Breast epithelium (tissue), 4 donors: Measurements from ENCODE around the gene BAD. TPM values are rescaled to one million over a fixed set of nuclear protein-coding genes. Genes with fewer than 3 reads are reported as not detected.
A peak's percentile ranks its signal among the peaks of the same experiment; 100 is the strongest.

ENCODE experiments used
- DNase-seq, 2 donors: peaks; one replicate each; pipeline ENCODE4 v3.0.0-alpha.2; 2019; ENCODE audit warnings: low spot score in 2 of 2
- H3K27ac ChIP-seq, 2 donors: fragments of 200-600 bp; sonication (generic) in 1 of 2; one replicate each; pipeline ENCODE4 v1.5.1; 2016 to 2019; ENCODE audit warnings: mild to moderate bottlenecking in 1 of 2
- H3K27me3 ChIP-seq, 2 donors: fragments of 200-600 bp; sonication (generic) in 1 of 2; one replicate each; pipeline versions ENCODE4 v1.5.1 to v1.6.0; 2017 to 2019; ENCODE audit warnings: control low read depth in 1 of 2, mild to moderate bottlenecking in 1 of 2
- H3K36me3 ChIP-seq: fragments of 200-600 bp; one replicate; pipeline ENCODE4 v1.5.1; 2019
- H3K4me1 ChIP-seq, 2 donors: fragments of 200-600 bp; sonication (generic); one replicate each; pipeline ENCODE4 v1.5.1; 2016 to 2019; ENCODE audit warnings: control low read depth in 1 of 2
- H3K4me3 ChIP-seq, 3 donors: fragments of 200-600 bp; sonication (generic); 1 replicate in 2 of 3; 2 replicates in 1 of 3; pipeline ENCODE4 v1.5.1; 2016 to 2019; ENCODE audit warnings: mild to moderate bottlenecking in 3 of 3, moderate library complexity in 2 of 3
- H3K9me3 ChIP-seq, 2 donors: fragments of 200-600 bp; sonication (generic) in 1 of 2; one replicate each; pipeline ENCODE4 v1.5.1; 2016 to 2019; ENCODE audit warnings: control low read depth in 1 of 2
- POLR2A ChIP-seq: fragments of 450-650 bp; IDR thresholded peaks from one replicate; pipeline ENCODE4 v1.6.1; 2016; ENCODE audit warnings: antibody characterized with exemption, mild to moderate bottlenecking, moderate library complexity
- POLR2AphosphoS5 ChIP-seq, 3 donors: sonication (generic); formaldehyde crosslinking; IDR thresholded peaks; one replicate each; pipeline ENCODE4 v1.6.1; 2017; ENCODE audit warnings: antibody characterized with exemption in 3 of 3
- intact Hi-C: fragments of 100-400 bp; cut with DNase I; formaldehyde crosslinking; loops from one replicate; pipeline ENCODE4 v1.15.1; 2023; ENCODE audit warnings: low total_unique reads
- total RNA-seq, 3 donors: library from RNA; depleted of rRNA; stranded (reverse); fragments of >200 nt; gene quantifications; one replicate each; pipeline ENCODE4 v1.1.0, GENCODE V29; 2016
- TF ChIP-seq, protein P1 (sequence below), 3 donors: fragments of 450-650 bp; IDR thresholded peaks; one replicate each; pipeline ENCODE4 v1.5.1; 2016 to 2017; ENCODE audit warnings: antibody characterized with exemption in 3 of 3, mild to moderate bottlenecking in 3 of 3, moderate library complexity in 3 of 3

The BAD gene
- total RNA-seq, 3 donors from 2014 or later: 80.3 to 107 (median 87.5) TPM

DNA sequence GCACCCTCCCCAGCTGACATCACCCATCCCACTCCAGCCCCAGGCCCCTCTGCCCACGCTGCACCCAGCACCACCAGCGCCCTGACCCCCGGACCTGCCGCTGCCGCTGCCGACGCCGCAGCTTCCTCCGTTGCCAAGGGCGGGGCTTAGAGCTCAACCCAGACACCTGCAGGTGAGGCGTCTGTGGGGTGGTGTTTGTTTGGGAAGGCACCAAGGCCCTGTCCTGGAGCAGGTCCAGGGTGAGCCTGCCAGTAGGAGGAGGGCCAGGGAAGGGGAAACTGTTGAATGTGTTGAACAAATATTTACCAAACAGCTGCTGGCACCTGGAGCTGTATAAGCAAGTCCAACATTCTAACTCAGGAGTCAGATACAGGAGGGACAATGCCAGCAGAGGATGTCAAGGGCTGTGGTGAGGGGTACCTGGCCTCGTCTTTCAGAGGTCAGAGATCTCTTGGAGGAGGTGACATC lies 46.9 kb downstream of the BAD start:
- intact Hi-C loops: no loop called here
- Histone ChIP-seq H3K36me3 (no peaks in the 10 kb centered on the region), H3K4me3 (peak overlapping the region in 2 of 3 donors; percentile 3 to 26), H3K4me1 (peaks cover 12 to 16% of the 10 kb centered on the region in 2 donors), H3K27me3 (no peaks in the 10 kb centered on the region), H3K9me3 (no peaks in the 10 kb centered on the region), H3K27ac (peak overlapping the region; percentile 61 to 100)
- TF ChIP-seq, protein P1, sequence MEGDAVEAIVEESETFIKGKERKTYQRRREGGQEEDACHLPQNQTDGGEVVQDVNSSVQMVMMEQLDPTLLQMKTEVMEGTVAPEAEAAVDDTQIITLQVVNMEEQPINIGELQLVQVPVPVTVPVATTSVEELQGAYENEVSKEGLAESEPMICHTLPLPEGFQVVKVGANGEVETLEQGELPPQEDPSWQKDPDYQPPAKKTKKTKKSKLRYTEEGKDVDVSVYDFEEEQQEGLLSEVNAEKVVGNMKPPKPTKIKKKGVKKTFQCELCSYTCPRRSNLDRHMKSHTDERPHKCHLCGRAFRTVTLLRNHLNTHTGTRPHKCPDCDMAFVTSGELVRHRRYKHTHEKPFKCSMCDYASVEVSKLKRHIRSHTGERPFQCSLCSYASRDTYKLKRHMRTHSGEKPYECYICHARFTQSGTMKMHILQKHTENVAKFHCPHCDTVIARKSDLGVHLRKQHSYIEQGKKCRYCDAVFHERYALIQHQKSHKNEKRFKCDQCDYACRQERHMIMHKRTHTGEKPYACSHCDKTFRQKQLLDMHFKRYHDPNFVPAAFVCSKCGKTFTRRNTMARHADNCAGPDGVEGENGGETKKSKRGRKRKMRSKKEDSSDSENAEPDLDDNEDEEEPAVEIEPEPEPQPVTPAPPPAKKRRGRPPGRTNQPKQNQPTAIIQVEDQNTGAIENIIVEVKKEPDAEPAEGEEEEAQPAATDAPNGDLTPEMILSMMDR (IDR thresholded peaks at IDR 0.05): no peak
- TF ChIP-seq POLR2A (no peak), POLR2AphosphoS5 (IDR thresholded peaks at IDR 0.05) (peak in 1 of 3 donors; percentile 10)
- DNase-seq: peak; percentile 87 to 92

DNA sequence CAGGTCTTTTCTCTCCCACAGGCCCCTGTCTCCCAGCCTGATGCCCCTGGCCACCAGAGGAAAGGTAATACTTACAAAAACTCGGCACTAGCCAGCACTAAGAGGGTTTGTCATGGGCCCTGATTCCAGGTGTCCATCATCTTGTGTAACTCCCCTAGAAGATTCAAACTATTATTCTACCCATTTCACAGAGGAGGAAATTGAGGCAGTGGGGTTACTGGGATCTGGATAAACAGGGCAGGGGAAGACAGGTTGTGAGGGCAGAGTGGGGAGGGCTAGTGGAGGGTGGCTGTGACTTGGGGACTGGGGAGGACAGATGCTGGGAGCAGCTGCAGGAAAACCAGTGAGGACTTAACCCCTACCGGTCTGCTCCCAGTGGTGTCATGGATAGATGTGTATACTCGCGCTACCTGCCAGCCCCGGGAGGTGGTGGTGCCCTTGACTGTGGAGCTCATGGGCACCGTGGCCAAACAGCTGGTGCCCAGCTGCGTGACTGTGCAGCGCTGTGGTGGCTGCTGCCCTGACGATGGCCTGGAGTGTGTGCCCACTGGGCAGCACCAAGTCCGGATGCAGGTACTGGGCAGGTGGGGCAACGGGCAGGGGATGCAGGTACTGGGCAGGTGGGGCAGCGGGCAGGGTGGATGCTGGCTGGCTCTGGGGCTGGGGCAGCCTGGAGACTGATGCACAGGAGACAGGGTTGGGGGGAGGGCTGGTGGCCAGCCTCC lies 48.9 kb downstream of the BAD start:
- H3K4me3 ChIP-seq: peak overlapping the region; percentile 71 to 96 (median 75)
- H3K36me3 ChIP-seq: no peaks in the 10 kb centered on the region
- H3K9me3 ChIP-seq: no peaks in the 10 kb centered on the region
- TF ChIP-seq, protein P1 (IDR thresholded peaks at IDR 0.05): no peak
- TF ChIP-seq POLR2A: no peak
- TF ChIP-seq POLR2AphosphoS5 (IDR thresholded peaks at IDR 0.05): no peak
- H3K4me1 ChIP-seq: peaks cover 12 to 16% of the 10 kb centered on the region in 2 donors
- no peaks in the 10 kb centered on the region for H3K27me3 ChIP-seq
- intact Hi-C loops: no loop called here
- H3K27ac ChIP-seq: peak overlapping the region; percentile 78 to 94
- DNase-seq: no peak

DNA sequence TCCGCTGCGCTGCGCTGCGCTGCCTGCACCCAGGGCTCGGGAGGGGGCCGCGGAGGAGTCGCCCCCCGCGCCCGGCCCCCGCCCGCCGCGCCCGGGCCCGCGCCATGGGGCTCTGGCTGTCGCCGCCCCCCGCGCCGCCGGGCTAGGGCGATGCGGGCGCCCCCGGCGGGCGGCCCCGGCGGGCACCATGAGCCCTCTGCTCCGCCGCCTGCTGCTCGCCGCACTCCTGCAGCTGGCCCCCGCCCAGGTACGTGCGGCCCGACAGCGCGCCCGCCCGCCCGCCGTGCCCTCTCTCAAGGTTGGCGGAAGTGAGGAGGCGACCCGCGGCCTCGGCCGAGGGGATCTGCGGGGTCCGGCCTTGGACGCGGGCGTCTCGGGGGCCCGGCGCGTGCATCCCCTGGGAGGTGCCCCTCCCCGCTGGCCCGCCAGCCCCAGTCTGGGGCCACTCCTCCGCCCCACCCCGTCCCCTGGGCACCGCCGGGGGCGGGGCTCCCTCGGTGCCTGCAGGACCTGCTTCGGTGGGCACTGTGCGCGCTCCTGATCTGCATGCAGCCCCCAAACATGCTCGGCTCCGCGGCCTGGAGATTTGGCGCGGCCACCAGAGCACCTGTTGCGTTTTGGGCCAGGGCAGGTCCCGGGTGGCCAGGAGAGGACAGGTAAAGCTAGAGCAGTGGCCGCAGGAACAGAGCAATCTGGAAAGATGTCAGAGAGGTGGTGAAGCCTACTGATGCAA lies 49.7 kb downstream of the BAD start:
- no peak for TF ChIP-seq POLR2AphosphoS5 (IDR thresholded peaks at IDR 0.05)
- no peak for TF ChIP-seq POLR2A
- TF ChIP-seq, protein P1 (IDR thresholded peaks at IDR 0.05): no peak
- Histone ChIP-seq H3K9me3 (no peaks in the 10 kb centered on the region), H3K4me1 (peaks cover 8 to 16% of the 10 kb centered on the region in 2 donors), H3K27ac (peak overlapping the region; percentile 78 to 94), H3K36me3 (no peaks in the 10 kb centered on the region), H3K27me3 (no peaks in the 10 kb centered on the region), H3K4me3 (peak overlapping the region; percentile 71 to 96 (median 75))
- DNase-seq: no peak
- intact Hi-C loops: no loop called here

DNA sequence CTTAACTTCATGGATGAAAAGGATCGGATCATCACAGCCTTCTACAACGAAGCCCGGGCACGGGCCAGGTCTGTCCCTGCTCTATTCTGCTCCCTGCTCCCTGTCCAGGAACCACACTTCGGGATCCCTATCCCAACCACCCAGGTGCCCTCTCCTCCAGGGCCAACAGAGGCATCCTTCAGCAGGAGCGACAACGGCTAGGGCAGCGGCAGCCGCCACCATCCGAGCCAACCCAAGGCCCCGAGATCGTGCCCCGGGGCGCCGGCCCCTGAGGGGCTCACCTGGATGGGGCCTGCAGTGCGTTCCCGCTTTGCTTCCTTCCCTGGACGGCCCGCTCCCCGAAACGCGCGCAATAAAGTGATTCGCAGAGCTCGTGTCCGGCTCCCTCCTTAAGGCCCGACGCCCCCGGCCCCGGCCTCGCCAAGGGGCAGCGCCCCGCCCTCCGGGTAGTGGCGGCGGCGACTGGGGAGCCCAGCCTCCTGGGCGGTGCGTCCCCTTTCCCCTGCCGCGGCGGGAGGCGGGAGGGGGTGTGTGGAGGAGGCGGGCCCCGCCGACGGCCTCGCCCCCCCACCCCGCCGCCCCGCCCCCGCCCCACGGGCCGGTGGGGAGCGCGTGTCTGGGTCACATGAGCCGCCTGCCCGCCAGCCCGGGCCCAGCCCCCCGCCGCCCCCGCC lies 50.4 kb downstream of the BAD start, which contains the start of gene VEGFB:
Gene VEGFB (plus strand): TSS at position 672 of the 674 bp plus-strand sequence. CDS start 250 bp downstream, outside the sequence.
- TF ChIP-seq POLR2A: peak; percentile 24
- TF ChIP-seq POLR2AphosphoS5 (IDR thresholded peaks at IDR 0.05): peak in 2 of 3 donors; percentile 20 to 32
- TF ChIP-seq, protein P1 (IDR thresholded peaks at IDR 0.05): no peak
- intact Hi-C loops: no loop called here
- Histone ChIP-seq H3K27ac (peak within 1 kb of the TSS; percentile 78 to 94), H3K27me3 (no peaks in the 10 kb centered on the region), H3K36me3 (no peaks in the 10 kb centered on the region), H3K4me1 (peaks cover 8 to 16% of the 10 kb centered on the region in 2 donors), H3K9me3 (no peaks in the 10 kb centered on the region), H3K4me3 (peak within 1 kb of the TSS; percentile 71 to 96 (median 75))
- no peak for DNase-seq
